Panc1 (cell line): Measurements from ENCODE around the gene HUS1. TPM values are rescaled to one million over a fixed set of nuclear protein-coding genes. Genes with fewer than 3 reads are reported as not detected.

Source experiments
- ATAC-seq: fragments of 200-7000 bp; cut with Tn5 transposase; 2 replicates; pipeline ENCODE4 v1.9.1; 2020; ENCODE audit warnings: mild to moderate bottlenecking, moderate library complexity
- BruUV-seq: library from RNA; stranded (reverse); fragments of 400-500 nt; replicated peaks from 2 replicates; lab custom pipeline; 2021; lab: Mats Ljungman, UMichigan
- CTCF ChIA-PET: fragments of 300-600 bp; sonication (Branson Sonifier 250); formaldehyde crosslinking; loops from one replicate; lab custom pipeline; 2022; ENCODE audit warnings: antibody characterized with exemption; lab: Charles Lee
- POLR2A ChIA-PET: fragments of 300-600 bp; sonication (Branson Sonifier 250); formaldehyde crosslinking; loops from one replicate; lab custom pipeline; 2022; ENCODE audit warnings: antibody characterized with exemption; lab: Charles Lee
- DNase-seq: peaks from one replicate; pipeline ENCODE4 v3.0.0-alpha.2; 2010; ENCODE audit warnings: low read depth, low spot score
- H3K27ac ChIP-seq: 2 replicates; pipeline ENCODE4 v1.5.1; 2011; ENCODE audit warnings: mild to moderate bottlenecking, low read length, inconsistent platforms
- H3K27me3 ChIP-seq: fragments of 200-500 bp; sonication (Bioruptor generic); 2 replicates; pipeline ENCODE4 v1.6.0; 2014; ENCODE audit warnings: low read length, inconsistent platforms; ENCODE audit not compliant: control insufficient read depth, insufficient read depth
- H3K36me3 ChIP-seq: fragments of 200-500 bp; sonication (Bioruptor generic); 2 replicates; pipeline ENCODE4 v1.5.1; 2014; ENCODE audit warnings: inconsistent platforms, mild to moderate bottlenecking, low read length, moderate library complexity; ENCODE audit not compliant: control insufficient read depth, insufficient read depth
- H3K4me1 ChIP-seq: 2 replicates; pipeline ENCODE4 v1.5.1; 2011; ENCODE audit warnings: inconsistent platforms, mild to moderate bottlenecking, low read length, moderate library complexity; ENCODE audit not compliant: control insufficient read depth, insufficient read depth
- H3K4me3 ChIP-seq, 2 experiments: 2 replicates each; pipeline ENCODE4 v1.5.1; 2011 to 2012; ENCODE audit warnings: low read depth in 2 of 2, low read length in 2 of 2, mild to moderate bottlenecking in 2 of 2, inconsistent platforms in 1 of 2, moderate library complexity in 1 of 2
- H3K9me3 ChIP-seq: fragments of 200-500 bp; sonication (Bioruptor generic); 2 replicates; pipeline ENCODE4 v1.5.1; 2014; ENCODE audit warnings: low read depth, mild to moderate bottlenecking, inconsistent platforms, low read length, moderate library complexity; ENCODE audit not compliant: control insufficient read depth, insufficient read depth
- CTCF ChIP-seq: fragments of 450-650 bp; IDR thresholded peaks from 2 replicates; pipeline ENCODE4 v1.5.1; 2017; ENCODE audit warnings: mild to moderate bottlenecking
- POLR2AphosphoS5 ChIP-seq: IDR thresholded peaks from 2 replicates; pipeline ENCODE4 v1.6.1; 2012; ENCODE audit warnings: mild to moderate bottlenecking, low read depth, low read length, moderate library complexity
- SIN3A ChIP-seq: IDR thresholded peaks from 2 replicates; pipeline ENCODE4 v1.6.1; 2012; ENCODE audit warnings: low read depth, mild to moderate bottlenecking, low read length, moderate library complexity, borderline replicate concordance; ENCODE audit not compliant: insufficient read depth
- TCF7L2 ChIP-seq: IDR thresholded peaks from 2 replicates; pipeline ENCODE4 v1.6.1; 2011; ENCODE audit warnings: mild to moderate bottlenecking, low read depth, low read length, inconsistent platforms
- in situ Hi-C: cut with HindIII; loops from 2 replicates; pipeline ENCODE4 v1.10.0; 2016; ENCODE audit warnings: low sequenced_read_pairs, low pct_unique_long_range_greater_than_20kb
- intact Hi-C: fragments of 100-400 bp; cut with micrococcal nuclease; formaldehyde crosslinking; loops from one replicate; pipeline ENCODE4 v1.10.0; 2022; ENCODE audit not compliant: unreplicated experiment
- total RNA-seq: library from RNA; stranded (reverse); gene quantifications from one replicate; pipeline ENCODE4 v1.2.1, GENCODE V29; 2021; ENCODE audit not compliant: unreplicated experiment
- TF ChIP-seq, protein P1 (sequence below), 2 experiments: IDR thresholded peaks; 2 replicates each; pipeline ENCODE4 v1.6.1; 2011 to 2012; ENCODE audit warnings: low read depth in 2 of 2, control low read depth in 1 of 2, low read length in 1 of 2, mild to moderate bottlenecking in 1 of 2, moderate library complexity in 1 of 2; ENCODE audit not compliant: insufficient read depth in 1 of 2

The HUS1 gene
- total RNA-seq, 1 experiment from 2014 or later: 72.7 TPM

GRCh38 chr7:47973739-47974138 lies 5.7 kb downstream of the HUS1 start:
- peaks cover 9% of the 10 kb centered on the region for H3K4me1 ChIP-seq
- H3K27me3 ChIP-seq: no peaks in the 10 kb centered on the region
- POLR2A ChIA-PET: no interaction called here
- CTCF ChIA-PET: interaction anchor here (0.6 kb wide), 3 partner anchors 93 to 1380 kb away, joined by 3 to 7 read pairs (median 3); no protein-coding TSS in a partner anchor
- BruUV-seq: no TSS peak
- no peak overlapping the region for H3K27ac ChIP-seq
- no peak overlapping the region for H3K4me3 ChIP-seq
- intact Hi-C loops (no loop called here), in situ Hi-C loops (no loop called here)
- TF ChIP-seq POLR2AphosphoS5 (no peak), SIN3A (no peak), TCF7L2 (no peak), CTCF (no peak)
- TF ChIP-seq, protein P1, sequence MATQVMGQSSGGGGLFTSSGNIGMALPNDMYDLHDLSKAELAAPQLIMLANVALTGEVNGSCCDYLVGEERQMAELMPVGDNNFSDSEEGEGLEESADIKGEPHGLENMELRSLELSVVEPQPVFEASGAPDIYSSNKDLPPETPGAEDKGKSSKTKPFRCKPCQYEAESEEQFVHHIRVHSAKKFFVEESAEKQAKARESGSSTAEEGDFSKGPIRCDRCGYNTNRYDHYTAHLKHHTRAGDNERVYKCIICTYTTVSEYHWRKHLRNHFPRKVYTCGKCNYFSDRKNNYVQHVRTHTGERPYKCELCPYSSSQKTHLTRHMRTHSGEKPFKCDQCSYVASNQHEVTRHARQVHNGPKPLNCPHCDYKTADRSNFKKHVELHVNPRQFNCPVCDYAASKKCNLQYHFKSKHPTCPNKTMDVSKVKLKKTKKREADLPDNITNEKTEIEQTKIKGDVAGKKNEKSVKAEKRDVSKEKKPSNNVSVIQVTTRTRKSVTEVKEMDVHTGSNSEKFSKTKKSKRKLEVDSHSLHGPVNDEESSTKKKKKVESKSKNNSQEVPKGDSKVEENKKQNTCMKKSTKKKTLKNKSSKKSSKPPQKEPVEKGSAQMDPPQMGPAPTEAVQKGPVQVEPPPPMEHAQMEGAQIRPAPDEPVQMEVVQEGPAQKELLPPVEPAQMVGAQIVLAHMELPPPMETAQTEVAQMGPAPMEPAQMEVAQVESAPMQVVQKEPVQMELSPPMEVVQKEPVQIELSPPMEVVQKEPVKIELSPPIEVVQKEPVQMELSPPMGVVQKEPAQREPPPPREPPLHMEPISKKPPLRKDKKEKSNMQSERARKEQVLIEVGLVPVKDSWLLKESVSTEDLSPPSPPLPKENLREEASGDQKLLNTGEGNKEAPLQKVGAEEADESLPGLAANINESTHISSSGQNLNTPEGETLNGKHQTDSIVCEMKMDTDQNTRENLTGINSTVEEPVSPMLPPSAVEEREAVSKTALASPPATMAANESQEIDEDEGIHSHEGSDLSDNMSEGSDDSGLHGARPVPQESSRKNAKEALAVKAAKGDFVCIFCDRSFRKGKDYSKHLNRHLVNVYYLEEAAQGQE (IDR thresholded peaks at IDR 0.05; ENCODE audit: insufficient read depth in 1 of 2, low read depth in 2 of 2, low read length in 1 of 2): no peak
- peaks cover 52% of the 10 kb centered on the region for H3K36me3 ChIP-seq
- no peak for ATAC-seq
- DNase-seq: no peak
- no peaks in the 10 kb centered on the region for H3K9me3 ChIP-seq

- Histone ChIP-seq H3K4me3 (no peak overlapping the region), H3K27me3 (no peaks in the 10 kb centered on the region), H3K4me1 (no peaks in the 10 kb centered on the region), H3K36me3 (peaks cover 53% of the 10 kb centered on the region), H3K27ac (no peak overlapping the region), H3K9me3 (no peaks in the 10 kb centered on the region)
- TF ChIP-seq TCF7L2: no peak
- TF ChIP-seq CTCF: no peak
- no peak for TF ChIP-seq POLR2AphosphoS5
- TF ChIP-seq SIN3A: no peak
- TF ChIP-seq, protein P1 (IDR thresholded peaks at IDR 0.05; ENCODE audit: insufficient read depth in 1 of 2, low read depth in 2 of 2, low read length in 1 of 2): no peak
- BruUV-seq: no TSS peak
- no peak for DNase-seq
- CTCF ChIA-PET: interaction anchor here (2.4 kb wide), 1 partner anchor 184 kb away, joined by 5 read pairs; no protein-coding TSS in a partner anchor
- in situ Hi-C loops (no loop called here), intact Hi-C loops (no loop called here)
- ATAC-seq: no peak
- POLR2A ChIA-PET: interaction anchor here (0.6 to 0.7 kb wide), 2 partner anchors 9 to 165 kb away, joined by 4 to 7 read pairs; no protein-coding TSS in a partner anchor
These were observed 8.7 kb downstream of the HUS1 start for GRCh38 chr7:47970761-47971160.
